Chondrocyte (in vitro differentiated cells): ENCODE data around the gene PBX3. TPM values are rescaled to one million over a fixed set of nuclear protein-coding genes. Genes with fewer than 3 reads are reported as not detected.

ENCODE experiments used
- DNase-seq: peaks from one replicate; pipeline ENCODE4 v3.0.0; 2021; ENCODE audit warnings: mixed read lengths, low spot score
- H3K27ac Mint-ChIP-seq: one replicate; pipeline ENCODE4 v1.8.0; 2021; ENCODE audit warnings: mild to moderate bottlenecking, moderate library complexity, mixed read lengths; ENCODE audit not compliant: unreplicated experiment
- H3K27me3 Mint-ChIP-seq: 2 replicates; pipeline ENCODE4 v1.8.0; 2021; ENCODE audit warnings: low read depth, mixed read lengths
- H3K36me3 Mint-ChIP-seq: 2 replicates; pipeline ENCODE4 v1.8.0; 2021; ENCODE audit warnings: low read depth, mixed read lengths
- H3K4me1 Mint-ChIP-seq: 2 replicates; pipeline ENCODE4 v1.8.0; 2021; ENCODE audit warnings: low read depth, mild to moderate bottlenecking, mixed read lengths
- H3K4me3 Mint-ChIP-seq: one replicate; pipeline ENCODE4 v1.8.0; 2021; ENCODE audit warnings: mild to moderate bottlenecking, moderate library complexity, mixed read lengths; ENCODE audit not compliant: unreplicated experiment
- H3K9me3 Mint-ChIP-seq: 2 replicates; pipeline ENCODE4 v1.8.0; 2021; ENCODE audit warnings: low read depth, mixed read lengths
- CTCF ChIP-seq: fragments of 200-600 bp; sonication (generic); IDR thresholded peaks from 2 replicates; pipeline ENCODE4 v1.5.0; 2021; ENCODE audit warnings: antibody characterized with exemption, mild to moderate bottlenecking, moderate library complexity
- total RNA-seq: library from RNA; stranded (reverse); gene quantifications from 3 replicates; pipeline ENCODE4 v1.2.1, GENCODE V29; 2021

Gene PBX3
- total RNA-seq, 1 donor from 2014 or later: 24.1 TPM

- no peak for TF ChIP-seq CTCF
- Mint-ChIP-seq H3K9me3 (no peaks in the 10 kb centered on the region), H3K36me3 (no peaks in the 10 kb centered on the region), H3K27me3 (no peaks in the 10 kb centered on the region), H3K4me3 (no peak overlapping the region), H3K4me1 (peaks cover 35% of the 10 kb centered on the region), H3K27ac (peak overlapping the region; percentile 14)
- no peak for DNase-seq
Measured at GRCh38 chr9:125839317-125839716, 92.1 kb downstream of the PBX3 start.

- Mint-ChIP-seq H3K27me3 (no peaks in the 10 kb centered on the region), H3K4me1 (peaks cover 32% of the 10 kb centered on the region), H3K36me3 (no peaks in the 10 kb centered on the region), H3K27ac (peak overlapping the region; percentile 42), H3K4me3 (no peak overlapping the region), H3K9me3 (peaks cover 1% of the 10 kb centered on the region)
- DNase-seq: no peak
- TF ChIP-seq CTCF: no peak
Measured at GRCh38 chr9:125841444-125841843, 94.3 kb downstream of the PBX3 start.

- Mint-ChIP-seq H3K27ac (peak overlapping the region; percentile 49), H3K4me3 (no peak overlapping the region), H3K27me3 (no peaks in the 10 kb centered on the region), H3K9me3 (peaks cover 7% of the 10 kb centered on the region), H3K4me1 (peaks cover 32% of the 10 kb centered on the region), H3K36me3 (no peaks in the 10 kb centered on the region)
- no peak for DNase-seq
- no peak for TF ChIP-seq CTCF
Measured at GRCh38 chr9:125842242-125842641, 95.1 kb downstream of the PBX3 start.

- H3K27me3 Mint-ChIP-seq: no peaks in the 10 kb centered on the region
- peak overlapping the region; percentile 27 for H3K4me3 Mint-ChIP-seq
- no peaks in the 10 kb centered on the region for H3K36me3 Mint-ChIP-seq
- peaks cover 32% of the 10 kb centered on the region for H3K4me1 Mint-ChIP-seq
- DNase-seq: no peak
- TF ChIP-seq CTCF: no peak
- H3K9me3 Mint-ChIP-seq: peaks cover 7% of the 10 kb centered on the region
- H3K27ac Mint-ChIP-seq: peak overlapping the region; percentile 67
Measured at GRCh38 chr9:125843646-125844045, 96.5 kb downstream of the PBX3 start.

GRCh38 chr9:125844611-125845010, 97.4 kb downstream of the PBX3 start:
- Mint-ChIP-seq H3K27ac (no peak overlapping the region), H3K9me3 (peaks cover 7% of the 10 kb centered on the region), H3K27me3 (no peaks in the 10 kb centered on the region), H3K36me3 (no peaks in the 10 kb centered on the region), H3K4me3 (no peak overlapping the region), H3K4me1 (peaks cover 27% of the 10 kb centered on the region)
- no peak for TF ChIP-seq CTCF
- DNase-seq: no peak
